Left lung (tissue), 10 donors: ENCODE measurements around the gene FGGY. TPM values are rescaled to one million over a fixed set of nuclear protein-coding genes. Genes with fewer than 3 reads are reported as not detected.

ENCODE experiments used
- ATAC-seq: fragments of 200-7000 bp; cut with Tn5 transposase; one replicate; pipeline ENCODE4 v1.9.1; 2020; ENCODE audit warnings: moderate library complexity
- DNase-seq, 4 donors: peaks; one replicate each; pipeline ENCODE4 v3.0.0-alpha.2; 2013 to 2020
- H3K27ac ChIP-seq, 2 donors: fragments of 200-600 bp; sonication (generic) in 1 of 2; one replicate each; pipeline versions ENCODE4 v1.5.0 to v1.8.0; 2020 to 2021
- H3K27me3 ChIP-seq, 2 donors: fragments of 200-600 bp; sonication (generic) in 1 of 2; one replicate each; pipeline versions ENCODE4 v1.5.0 to v1.8.0; 2020 to 2021
- H3K36me3 ChIP-seq, 2 donors: fragments of 200-600 bp; sonication (generic) in 1 of 2; one replicate each; pipeline versions ENCODE4 v1.5.0 to v1.8.0; 2020 to 2021
- H3K4me1 ChIP-seq, 2 donors: fragments of 200-600 bp; one replicate each; pipeline ENCODE4 v1.8.0; 2021
- H3K4me3 ChIP-seq, 2 donors: fragments of 200-600 bp; sonication (generic) in 1 of 2; one replicate each; pipeline versions ENCODE4 v1.5.0 to v1.8.0; 2020 to 2021; ENCODE audit warnings: mild to moderate bottlenecking in 1 of 2
- H3K9me3 ChIP-seq, 2 donors: fragments of 200-600 bp; sonication (generic) in 1 of 2; one replicate each; pipeline versions ENCODE4 v1.5.0 to v1.8.0; 2020 to 2021
- CTCF ChIP-seq, 2 donors: fragments of 200-600 bp; sonication (generic) in 1 of 2; IDR thresholded peaks; one replicate each; pipeline versions ENCODE4 v1.5.0 to v1.8.0; 2021; ENCODE audit warnings: antibody characterized with exemption in 2 of 2
- intact Hi-C, 2 donors: fragments of 100-400 bp; cut with DNase I; formaldehyde crosslinking; loops; one replicate each; pipeline versions ENCODE4 v1.11.2 to v1.14.2; 2022
- polyA plus RNA-seq, 6 donors: library from polyadenylated mRNA; unstranded; fragments of 120-200 nt; gene quantifications; one replicate each; pipeline ENCODE4 v1.2.1, GENCODE V29; 2013; ENCODE audit not compliant: insufficient read length in 6 of 6
- total RNA-seq, 2 donors: library from RNA; stranded (reverse); fragmentation: NEBNext Ultra II Directional; extraction: Animal tissue kit (Norgen Biotek cat#: 25700); gene quantifications; one replicate each; pipeline ENCODE4 v1.2.1, GENCODE V29; 2021
- donor health status: DM: no; HTN: yes; CAD: no.
- donor health status: DM: no; HTN: no; CAD: no.

Gene FGGY
- total and polyA plus RNA-seq, 8 donors, result 13.5 to 22.7 (median 18.4) TPM

GRCh38 chr1:59714219-59714618 lies 417.3 kb downstream of the FGGY start:
- no peak for TF ChIP-seq CTCF (IDR thresholded peaks at IDR 0.05)
- peaks cover 0 to 4% of the 10 kb centered on the region in 2 donors for H3K9me3 ChIP-seq
- H3K27me3 ChIP-seq, result no peaks in the 10 kb centered on the region
- no peaks in the 10 kb centered on the region for H3K36me3 ChIP-seq
- intact Hi-C loops, result no loop called here
- peaks cover 0 to 2% of the 10 kb centered on the region in 2 donors for H3K4me1 ChIP-seq
- no peak for DNase-seq
- H3K27ac ChIP-seq, result no peak overlapping the region
- no peak overlapping the region for H3K4me3 ChIP-seq
- no peak for ATAC-seq

- intact Hi-C loops, result no loop called here
- no peaks in the 10 kb centered on the region for H3K36me3 ChIP-seq
- H3K27ac ChIP-seq, result no peak overlapping the region
- no peaks in the 10 kb centered on the region for H3K27me3 ChIP-seq
- H3K4me1 ChIP-seq, result peaks cover 0 to 2% of the 10 kb centered on the region in 2 donors
- DNase-seq, result no peak
- no peak for TF ChIP-seq CTCF (IDR thresholded peaks at IDR 0.05)
- H3K4me3 ChIP-seq, result no peak overlapping the region
- ATAC-seq, result no peak
- H3K9me3 ChIP-seq, result peaks cover 0 to 4% of the 10 kb centered on the region in 2 donors
Observed at GRCh38 chr1:59714966-59715365, 418.1 kb downstream of the FGGY start.

- H3K27ac ChIP-seq, result no peak overlapping the region
- no peak for TF ChIP-seq CTCF (IDR thresholded peaks at IDR 0.05)
- no peak overlapping the region for H3K4me3 ChIP-seq
- peaks cover 0 to 2% of the 10 kb centered on the region in 2 donors for H3K4me1 ChIP-seq
- no peaks in the 10 kb centered on the region for H3K27me3 ChIP-seq
- H3K9me3 ChIP-seq, result no peaks in the 10 kb centered on the region
- H3K36me3 ChIP-seq, result no peaks in the 10 kb centered on the region
- intact Hi-C loops, result no loop called here
- DNase-seq (no peak), ATAC-seq (no peak)
Observed at GRCh38 chr1:59716832-59717231, 419.9 kb downstream of the FGGY start.

- ATAC-seq (peak; percentile 81), DNase-seq (peak in 1 of 4 donors; percentile 38)
- Histone ChIP-seq H3K27me3 (no peaks in the 10 kb centered on the region), H3K36me3 (no peaks in the 10 kb centered on the region), H3K27ac (no peak overlapping the region), H3K9me3 (no peaks in the 10 kb centered on the region), H3K4me1 (peaks cover 0 to 2% of the 10 kb centered on the region in 2 donors), H3K4me3 (no peak overlapping the region)
- intact Hi-C loops, result no loop called here
- peak in 1 of 2 donors; percentile 16 for TF ChIP-seq CTCF (IDR thresholded peaks at IDR 0.05)
Observed at GRCh38 chr1:59718064-59718988, 421.4 kb downstream of the FGGY start.

- DNase-seq, result peak in 2 of 4 donors; percentile 37 to 61
- no peak overlapping the region for H3K4me3 ChIP-seq
- peak; percentile 83 for ATAC-seq
- TF ChIP-seq CTCF (IDR thresholded peaks at IDR 0.05), result no peak
- H3K36me3 ChIP-seq, result no peaks in the 10 kb centered on the region
- intact Hi-C loops, result no loop called here
- H3K27ac ChIP-seq, result no peak overlapping the region
- H3K9me3 ChIP-seq, result no peaks in the 10 kb centered on the region
- peaks cover 0 to 2% of the 10 kb centered on the region in 2 donors for H3K4me1 ChIP-seq
- no peaks in the 10 kb centered on the region for H3K27me3 ChIP-seq
Observed at GRCh38 chr1:59718989-59719360, 422.1 kb downstream of the FGGY start.
